Measurements from ENCODE around the gene GRIK5. TPM values are rescaled to one million over a fixed set of nuclear protein-coding genes. Genes with fewer than 3 reads are reported as not detected.

The GRIK5 gene
- total and polyA plus RNA-seq, 4 donors = 0.26 to 1.6 (median 0.55) TPM

- H3K36me3 ChIP-seq (ENCODE audit: control insufficient read depth in 4 of 4, insufficient read depth in 4 of 4, low read length in 4 of 4) = no peaks in the 10 kb centered on the region
- ATAC-seq (ENCODE audit: insufficient read depth, low FRiP score) (no peak), DNase-seq (no peak)
- no peak overlapping the region for H3K9ac ChIP-seq (ENCODE audit: insufficient read depth in 1 of 2, low read length in 2 of 2)
- no peak overlapping the region for H3K4me3 ChIP-seq
- H3K27me3 ChIP-seq (ENCODE audit: control insufficient read depth in 3 of 3, insufficient read depth in 3 of 3, low read length in 2 of 3) = no peaks in the 10 kb centered on the region
- WGBS, 2 donors = 79 to 84% methylated on average over 17 of the region's 17 CpGs
- H3K9me3 ChIP-seq (ENCODE audit: control insufficient read depth in 4 of 4, insufficient read depth in 3 of 4, low read length in 3 of 4) = no peaks in the 10 kb centered on the region
- no peak for TF ChIP-seq CTCF (IDR thresholded peaks at IDR 0.05; ENCODE audit: control extremely low read depth, extremely low read depth)
- H3K27ac ChIP-seq (ENCODE audit: low read depth in 1 of 2, low read length in 1 of 2) = no peak overlapping the region
- peaks cover 0 to 14% (median 4%) of the 10 kb centered on the region in 5 donors for H3K4me1 ChIP-seq (ENCODE audit: control insufficient read depth in 5 of 5, insufficient read depth in 5 of 5, low read length in 5 of 5)
These were observed 46.7 kb downstream of the GRIK5 start for GRCh38 chr19:42023121-42023942.

GRCh38 chr19:42022616-42023015, 47.4 kb downstream of the GRIK5 start:
- Histone ChIP-seq H3K9me3 (ENCODE audit: control insufficient read depth in 4 of 4, insufficient read depth in 3 of 4, low read length in 3 of 4) (no peaks in the 10 kb centered on the region), H3K27me3 (ENCODE audit: control insufficient read depth in 3 of 3, insufficient read depth in 3 of 3, low read length in 2 of 3) (no peaks in the 10 kb centered on the region), H3K9ac (ENCODE audit: insufficient read depth in 1 of 2, low read length in 2 of 2) (no peak overlapping the region), H3K36me3 (ENCODE audit: control insufficient read depth in 4 of 4, insufficient read depth in 4 of 4, low read length in 4 of 4) (no peaks in the 10 kb centered on the region), H3K4me3 (no peak overlapping the region), H3K4me1 (ENCODE audit: control insufficient read depth in 5 of 5, insufficient read depth in 5 of 5, low read length in 5 of 5) (peaks cover 0 to 14% (median 4%) of the 10 kb centered on the region in 5 donors), H3K27ac (ENCODE audit: low read depth in 1 of 2, low read length in 1 of 2) (no peak overlapping the region)
- no peak for TF ChIP-seq CTCF (IDR thresholded peaks at IDR 0.05; ENCODE audit: control extremely low read depth, extremely low read depth)
- no peak for DNase-seq
- no peak for ATAC-seq (ENCODE audit: insufficient read depth, low FRiP score)
- WGBS, 2 donors = 69 to 91% methylated on average over 5 of the region's 5 CpGs

- Histone ChIP-seq H3K9ac (ENCODE audit: insufficient read depth in 1 of 2, low read length in 2 of 2) (no peak overlapping the region), H3K9me3 (ENCODE audit: control insufficient read depth in 4 of 4, insufficient read depth in 3 of 4, low read length in 3 of 4) (no peaks in the 10 kb centered on the region), H3K36me3 (ENCODE audit: control insufficient read depth in 4 of 4, insufficient read depth in 4 of 4, low read length in 4 of 4) (no peaks in the 10 kb centered on the region), H3K27me3 (ENCODE audit: control insufficient read depth in 3 of 3, insufficient read depth in 3 of 3, low read length in 2 of 3) (no peaks in the 10 kb centered on the region), H3K4me3 (no peak overlapping the region), H3K27ac (ENCODE audit: low read depth in 1 of 2, low read length in 1 of 2) (no peak overlapping the region), H3K4me1 (ENCODE audit: control insufficient read depth in 5 of 5, insufficient read depth in 5 of 5, low read length in 5 of 5) (peaks cover 0 to 14% (median 4%) of the 10 kb centered on the region in 5 donors)
- TF ChIP-seq CTCF (IDR thresholded peaks at IDR 0.05; ENCODE audit: control extremely low read depth, extremely low read depth) = no peak
- DNase-seq (no peak), ATAC-seq (ENCODE audit: insufficient read depth, low FRiP score) (no peak)
- WGBS, 2 donors = 78 to 79% methylated on average over 15 of the region's 15 CpGs
These were observed 48.8 kb downstream of the GRIK5 start for GRCh38 chr19:42021185-42021584.

All from lung (tissue), 12 donors.